ENCODE measurements around the gene NOC4L. TPM values are rescaled to one million over a fixed set of nuclear protein-coding genes. Genes with fewer than 3 reads are reported as not detected.

NOC4L gene
- total and polyA plus RNA-seq, 2 of the 4 experiments (the other 2 are of a cell fraction): 5.2 to 13.4 TPM

DNA sequence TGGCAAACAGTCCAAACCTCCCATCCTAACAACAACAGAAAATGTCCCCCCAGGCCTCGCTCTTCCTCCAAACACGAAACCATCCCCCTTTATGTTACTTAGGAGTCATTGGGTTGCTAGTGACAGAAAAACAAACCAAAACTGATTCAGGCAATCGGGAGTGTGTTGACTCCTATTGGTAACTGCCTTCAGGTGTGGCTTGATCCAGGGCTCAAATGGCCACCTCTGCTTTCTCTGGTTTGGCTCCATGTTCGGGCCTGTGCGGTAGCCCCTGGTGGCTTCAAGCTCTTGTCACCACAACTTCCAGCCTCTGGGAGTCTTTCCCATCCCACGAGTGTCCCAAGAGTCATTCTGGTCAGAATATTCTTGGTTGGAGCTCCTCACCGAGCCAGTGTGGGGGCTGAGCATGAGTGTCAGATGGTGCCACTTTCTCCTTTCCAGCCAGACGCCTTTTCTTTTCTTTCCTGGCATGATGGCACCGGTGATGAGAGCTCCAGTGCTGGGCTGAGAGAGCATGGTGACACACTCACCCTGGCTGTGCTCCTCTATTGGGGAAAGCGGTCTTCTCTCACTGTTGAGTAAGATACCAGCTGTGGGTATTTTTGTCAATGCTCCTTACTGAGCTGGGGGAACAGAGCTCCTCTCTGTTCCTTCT lies 38.6 kb downstream of the NOC4L start:
- ATAC-seq (ENCODE audit: low read depth) (no peak), DNase-seq (no peak)
- Histone ChIP-seq H3K4ac (ENCODE audit: low read depth, low read length) (no peak overlapping the region), H3K4me3 (ENCODE audit: insufficient read depth, low read depth, low read length) (no peak overlapping the region), H3K23ac (ENCODE audit: low read depth, low read length) (no peak overlapping the region), H3K4me1 (ENCODE audit: control insufficient read depth, insufficient read depth, low read length) (no peaks in the 10 kb centered on the region), H3K79me1 (ENCODE audit: low read depth in 1 of 2, low read length in 2 of 2) (no peaks in the 10 kb centered on the region), H3K36me3 (ENCODE audit: control insufficient read depth, insufficient read depth, low read length) (no peaks in the 10 kb centered on the region), H3K27me3 (ENCODE audit: control insufficient read depth, insufficient read depth, low read length) (peaks cover 41% of the 10 kb centered on the region), H4K20me1 (ENCODE audit: insufficient read depth, low read length) (no peaks in the 10 kb centered on the region; the same call in 1 of the 2 replicates), H3K56ac (ENCODE audit: extremely low read depth, insufficient read depth, low read length) (no peak overlapping the region), H3K18ac (ENCODE audit: low read depth, low read length) (no peak overlapping the region), H3K9me1 (ENCODE audit: insufficient read depth, low read length) (no peaks in the 10 kb centered on the region), H3K27ac (ENCODE audit: insufficient read depth, low read length) (no peak overlapping the region), H2BK20ac (ENCODE audit: low read depth, low read length) (no peak overlapping the region), H2AK9ac (replicated peaks; ENCODE audit: low read depth, low read length, poor library complexity) (no peak overlapping the region), H4K8ac (ENCODE audit: low read depth in 2 of 2, low read length in 2 of 2) (no peak overlapping the region), H2AFZ (replicated peaks; ENCODE audit: low read length, poor library complexity) (peak overlapping the region; percentile 21), H2BK15ac (ENCODE audit: low read depth, low read length) (no peak overlapping the region), H2BK120ac (ENCODE audit: low read depth, low read length) (no peak overlapping the region), H4K91ac (ENCODE audit: insufficient read depth, low read depth, low read length) (no peak overlapping the region), H4K5ac (ENCODE audit: low read depth, low read length) (no peak overlapping the region), H2BK5ac (ENCODE audit: low read depth, low read length, poor library complexity, severe bottlenecking) (no peak overlapping the region), H3K9me3 (ENCODE audit: control insufficient read depth, insufficient read depth, low read length) (no peaks in the 10 kb centered on the region; the same call in 1 of the 2 replicates), H2AK5ac (ENCODE audit: low read depth, low read length) (no peak overlapping the region), H3K4me2 (ENCODE audit: low read depth, low read length) (no peak overlapping the region), H3K9ac (ENCODE audit: low read depth, low read length) (no peak overlapping the region), H3K14ac (replicated peaks; ENCODE audit: low read depth, low read length) (no peak overlapping the region)
- POLR2A ChIA-PET (ENCODE audit: unreplicated experiment): no interaction called here
- dilution Hi-C loops (cut with HindIII; ENCODE audit: low sequenced_read_pairs, unreplicated experiment) (no loop called here), intact Hi-C loops (cut with micrococcal nuclease) (no loop called here), in situ Hi-C loops (cut with MboI; ENCODE audit: low sequenced_read_pairs) (no loop called here)
- no TSS peak for BruUV-seq (replicated peaks)
- CTCF ChIA-PET: no interaction called here
- no CpG with 5 or more reads among the region's 10 CpGs for WGBS, 2 experiments (ENCODE audit: extremely low coverage in 2 of 2, insufficient read length in 1 of 2)
- TF ChIP-seq, protein P1, sequence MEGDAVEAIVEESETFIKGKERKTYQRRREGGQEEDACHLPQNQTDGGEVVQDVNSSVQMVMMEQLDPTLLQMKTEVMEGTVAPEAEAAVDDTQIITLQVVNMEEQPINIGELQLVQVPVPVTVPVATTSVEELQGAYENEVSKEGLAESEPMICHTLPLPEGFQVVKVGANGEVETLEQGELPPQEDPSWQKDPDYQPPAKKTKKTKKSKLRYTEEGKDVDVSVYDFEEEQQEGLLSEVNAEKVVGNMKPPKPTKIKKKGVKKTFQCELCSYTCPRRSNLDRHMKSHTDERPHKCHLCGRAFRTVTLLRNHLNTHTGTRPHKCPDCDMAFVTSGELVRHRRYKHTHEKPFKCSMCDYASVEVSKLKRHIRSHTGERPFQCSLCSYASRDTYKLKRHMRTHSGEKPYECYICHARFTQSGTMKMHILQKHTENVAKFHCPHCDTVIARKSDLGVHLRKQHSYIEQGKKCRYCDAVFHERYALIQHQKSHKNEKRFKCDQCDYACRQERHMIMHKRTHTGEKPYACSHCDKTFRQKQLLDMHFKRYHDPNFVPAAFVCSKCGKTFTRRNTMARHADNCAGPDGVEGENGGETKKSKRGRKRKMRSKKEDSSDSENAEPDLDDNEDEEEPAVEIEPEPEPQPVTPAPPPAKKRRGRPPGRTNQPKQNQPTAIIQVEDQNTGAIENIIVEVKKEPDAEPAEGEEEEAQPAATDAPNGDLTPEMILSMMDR (conservative IDR thresholded peaks at IDR 0.05; ENCODE audit: low read depth, low read length): no peak
- TF ChIP-seq, protein P2, sequence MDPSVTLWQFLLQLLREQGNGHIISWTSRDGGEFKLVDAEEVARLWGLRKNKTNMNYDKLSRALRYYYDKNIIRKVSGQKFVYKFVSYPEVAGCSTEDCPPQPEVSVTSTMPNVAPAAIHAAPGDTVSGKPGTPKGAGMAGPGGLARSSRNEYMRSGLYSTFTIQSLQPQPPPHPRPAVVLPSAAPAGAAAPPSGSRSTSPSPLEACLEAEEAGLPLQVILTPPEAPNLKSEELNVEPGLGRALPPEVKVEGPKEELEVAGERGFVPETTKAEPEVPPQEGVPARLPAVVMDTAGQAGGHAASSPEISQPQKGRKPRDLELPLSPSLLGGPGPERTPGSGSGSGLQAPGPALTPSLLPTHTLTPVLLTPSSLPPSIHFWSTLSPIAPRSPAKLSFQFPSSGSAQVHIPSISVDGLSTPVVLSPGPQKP (IDR thresholded peaks at IDR 0.05; ENCODE audit: borderline replicate concordance, low read depth, low read length): no peak
- TF ChIP-seq, protein P3, sequence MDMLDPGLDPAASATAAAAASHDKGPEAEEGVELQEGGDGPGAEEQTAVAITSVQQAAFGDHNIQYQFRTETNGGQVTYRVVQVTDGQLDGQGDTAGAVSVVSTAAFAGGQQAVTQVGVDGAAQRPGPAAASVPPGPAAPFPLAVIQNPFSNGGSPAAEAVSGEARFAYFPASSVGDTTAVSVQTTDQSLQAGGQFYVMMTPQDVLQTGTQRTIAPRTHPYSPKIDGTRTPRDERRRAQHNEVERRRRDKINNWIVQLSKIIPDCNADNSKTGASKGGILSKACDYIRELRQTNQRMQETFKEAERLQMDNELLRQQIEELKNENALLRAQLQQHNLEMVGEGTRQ (IDR thresholded peaks at IDR 0.05; ENCODE audit: low read depth, low read length): no peak
- TF ChIP-seq CHD1 (IDR thresholded peaks at IDR 0.05; ENCODE audit: low read depth, low read length) (no peak), RFX5 (IDR thresholded peaks at IDR 0.05; ENCODE audit: low read depth, low read length) (no peak), POLR2A (IDR thresholded peaks at IDR 0.05; ENCODE audit: low read depth, low read length) (no peak), MAFK (IDR thresholded peaks at IDR 0.05; ENCODE audit: low read depth, low read length) (no peak), RAD21 (IDR thresholded peaks at IDR 0.05; ENCODE audit: low read length) (no peak), FOS (IDR thresholded peaks at IDR 0.05; ENCODE audit: low read depth, low read length) (no peak), RCOR1 (IDR thresholded peaks at IDR 0.05; ENCODE audit: insufficient replicate concordance, low read length) (no peak), NFE2L2 (IDR thresholded peaks at IDR 0.05; ENCODE audit: low read depth, low read length) (no peak), BHLHE40 (IDR thresholded peaks at IDR 0.05; ENCODE audit: low read depth, low read length) (no peak), CEBPB (IDR thresholded peaks at IDR 0.05; ENCODE audit: low read depth, low read length) (no peak), MXI1 (IDR thresholded peaks at IDR 0.05; ENCODE audit: borderline replicate concordance, low read depth, low read length) (no peak), SMC3 (IDR thresholded peaks at IDR 0.05; ENCODE audit: low read depth, low read length) (no peak), MAZ (IDR thresholded peaks at IDR 0.05; ENCODE audit: borderline replicate concordance, low read depth, low read length) (no peak)
